Activated CD4-positive, alpha-beta memory T cell treated with anti-CD3 and anti-CD28 coated beads for 36 hours (primary cell): Measurements from ENCODE around the gene DCTN4. TPM values are rescaled to one million over a fixed set of nuclear protein-coding genes. Genes with fewer than 3 reads are reported as not detected.

Experiments
- CTCF ChIA-PET: fragments of 350-600 bp; sonication (Branson Sonifier 250); formaldehyde crosslinking; loops from one replicate; lab custom pipeline; 2021; ENCODE audit warnings: antibody characterized with exemption, inconsistent platforms; lab: Charles Lee
- POLR2A ChIA-PET: fragments of 350-600 bp; sonication (Branson Sonifier 250); formaldehyde crosslinking; loops from one replicate; lab custom pipeline; 2021; ENCODE audit warnings: antibody characterized with exemption; lab: Charles Lee
- DNase-seq: peaks from one replicate; pipeline ENCODE4 v3.0.0-alpha.2; 2020
- H3K27ac Mint-ChIP-seq: one replicate; pipeline ENCODE4 v1.8.0; 2021; ENCODE audit warnings: mixed read lengths
- H3K27me3 Mint-ChIP-seq: one replicate; pipeline ENCODE4 v1.8.0; 2021; ENCODE audit warnings: mixed read lengths
- H3K36me3 Mint-ChIP-seq: one replicate; pipeline ENCODE4 v1.8.0; 2021; ENCODE audit warnings: mixed read lengths
- H3K4me1 Mint-ChIP-seq: one replicate; pipeline ENCODE4 v1.8.0; 2021; ENCODE audit warnings: low read depth, mixed read lengths
- H3K4me3 Mint-ChIP-seq: one replicate; pipeline ENCODE4 v1.8.0; 2021; ENCODE audit warnings: mild to moderate bottlenecking, mixed read lengths
- H3K9me3 Mint-ChIP-seq: one replicate; pipeline ENCODE4 v1.8.0; 2021; ENCODE audit warnings: mixed read lengths
- intact Hi-C: fragments of 100-400 bp; cut with micrococcal nuclease; formaldehyde crosslinking; loops from one replicate; pipeline ENCODE4 v1.15.1; 2023
- total RNA-seq, 2 experiments: library from RNA; stranded (reverse); gene quantifications; one replicate each; pipeline ENCODE4 v1.2.3, GENCODE V29; 2021

The DCTN4 gene
- total RNA-seq, 2 experiments from 2014 or later: 32.2 to 32.9 TPM

GRCh38 chr5:150738862-150739261 lies 20.0 kb downstream of the DCTN4 start:
- peak; percentile 14 for DNase-seq
- ChIA-PET CTCF (interaction anchor here (2.5 kb wide), 1 partner anchor 108 kb away, joined by 8 read pairs; the partner anchor contains the start of gene IRGM), POLR2A (interaction anchor here (0.6 to 1.1 kb wide), 2 partner anchors 36 to 80 kb away, joined by 3 to 4 read pairs; no protein-coding TSS in a partner anchor)
- no peak overlapping the region for H3K4me3 Mint-ChIP-seq
- H3K4me1 Mint-ChIP-seq: peaks cover 82% of the 10 kb centered on the region
- peaks cover 10% of the 10 kb centered on the region for H3K9me3 Mint-ChIP-seq
- peak overlapping the region; percentile 25 for H3K27ac Mint-ChIP-seq
- H3K36me3 Mint-ChIP-seq: peaks cover 47% of the 10 kb centered on the region
- H3K27me3 Mint-ChIP-seq: no peaks in the 10 kb centered on the region
- intact Hi-C loops: loop anchor here (5.0 kb wide), 1 partner anchor 43 kb away; no protein-coding TSS in a partner anchor

GRCh38 chr5:150734579-150735384 lies 24.0 kb downstream of the DCTN4 start:
- DNase-seq: peak; percentile 71
- Mint-ChIP-seq H3K9me3 (peaks cover 10% of the 10 kb centered on the region), H3K4me1 (peaks cover 49% of the 10 kb centered on the region), H3K4me3 (no peak overlapping the region), H3K27ac (peak overlapping the region; percentile 66), H3K27me3 (no peaks in the 10 kb centered on the region), H3K36me3 (peaks cover 54% of the 10 kb centered on the region)
- POLR2A ChIA-PET: interaction anchor here (1.1 to 1.5 kb wide), 2 partner anchors 34 to 45 kb away, joined by 3 read pairs; partner anchors contain the start of gene RBM22
- intact Hi-C loops: loop anchor here (5.0 kb wide), 1 partner anchor 48 kb away; no protein-coding TSS in a partner anchor
- CTCF ChIA-PET: interaction anchor here (0.5 to 2.9 kb wide), 7 partner anchors 34 to 696 kb away, joined by 3 to 17 read pairs (median 6); partner anchors contain the start of genes IRGM, RBM22 and SMIM3

- intact Hi-C loops: no loop called here
- Mint-ChIP-seq H3K27ac (no peak overlapping the region), H3K36me3 (peaks cover 58% of the 10 kb centered on the region), H3K9me3 (peaks cover 8% of the 10 kb centered on the region), H3K4me1 (peaks cover 20% of the 10 kb centered on the region), H3K4me3 (no peak overlapping the region), H3K27me3 (no peaks in the 10 kb centered on the region)
- ChIA-PET POLR2A (interaction anchor here (0.6 kb wide), 1 partner anchor 439 kb away, joined by 4 read pairs; no protein-coding TSS in a partner anchor), CTCF (no interaction called here)
- no peak for DNase-seq
These were observed 27.1 kb downstream of the DCTN4 start for GRCh38 chr5:150731669-150732242.

GRCh38 chr5:150729859-150730258 lies 29.0 kb downstream of the DCTN4 start:
- ChIA-PET POLR2A (no interaction called here), CTCF (interaction anchor here (1.4 kb wide), 1 partner anchor 29 kb away, joined by 3 read pairs; the partner anchor contains the start of gene RBM22)

GRCh38 chr5:150723845-150724244 lies 35.0 kb downstream of the DCTN4 start:
- H3K4me3 Mint-ChIP-seq: no peak overlapping the region
- intact Hi-C loops: no loop called here
- H3K27me3 Mint-ChIP-seq: no peaks in the 10 kb centered on the region
- POLR2A ChIA-PET: no interaction called here
- DNase-seq: no peak
- no peaks in the 10 kb centered on the region for H3K9me3 Mint-ChIP-seq
- CTCF ChIA-PET: no interaction called here
- peaks cover 41% of the 10 kb centered on the region for H3K36me3 Mint-ChIP-seq
- H3K4me1 Mint-ChIP-seq: no peaks in the 10 kb centered on the region
- no peak overlapping the region for H3K27ac Mint-ChIP-seq

More at GRCh38 chr5:150729859-150730258, 29.0 kb downstream of the DCTN4 start:
- Mint-ChIP-seq H3K9me3 (no peaks in the 10 kb centered on the region), H3K4me3 (no peak overlapping the region), H3K4me1 (peaks cover 11% of the 10 kb centered on the region), H3K27me3 (no peaks in the 10 kb centered on the region), H3K27ac (no peak overlapping the region), H3K36me3 (peaks cover 44% of the 10 kb centered on the region)
- no peak for DNase-seq
- intact Hi-C loops: no loop called here

GRCh38 chr5:150710165-150710564 lies 48.7 kb downstream of the DCTN4 start:
- H3K4me3 Mint-ChIP-seq: no peak overlapping the region
- H3K36me3 Mint-ChIP-seq: peaks cover 13% of the 10 kb centered on the region
- ChIA-PET CTCF (interaction anchor here (2.0 kb wide), 1 partner anchor 10 kb away, joined by 14 read pairs; the partner anchor contains the start of gene RBM22), POLR2A (no interaction called here)
- H3K27me3 Mint-ChIP-seq: no peaks in the 10 kb centered on the region
- no peak overlapping the region for H3K27ac Mint-ChIP-seq
- intact Hi-C loops: no loop called here
- H3K4me1 Mint-ChIP-seq: no peaks in the 10 kb centered on the region
- DNase-seq: no peak
- H3K9me3 Mint-ChIP-seq: no peaks in the 10 kb centered on the region

- Mint-ChIP-seq H3K27ac (no peak overlapping the region), H3K4me1 (peaks cover 7% of the 10 kb centered on the region), H3K9me3 (no peaks in the 10 kb centered on the region), H3K4me3 (no peak overlapping the region), H3K36me3 (peaks cover 7% of the 10 kb centered on the region), H3K27me3 (no peaks in the 10 kb centered on the region)
- CTCF ChIA-PET: interaction anchor here (0.9 kb wide), 1 partner anchor 72 kb away, joined by 3 read pairs; the partner anchor contains the start of gene SMIM3
- DNase-seq: no peak
- POLR2A ChIA-PET: interaction anchor here (1.0 kb wide), 1 partner anchor 9 kb away, joined by 3 read pairs; no protein-coding TSS in a partner anchor
- intact Hi-C loops: no loop called here
These were observed 51.9 kb downstream of the DCTN4 start for GRCh38 chr5:150706776-150707390.

- intact Hi-C loops: loop anchor here (5.0 kb wide), 3 partner anchors 141 to 449 kb away; no protein-coding TSS in a partner anchor
- POLR2A ChIA-PET: interaction anchor here (0.7 to 0.9 kb wide), 2 partner anchors 35 to 291 kb away, joined by 3 to 4 read pairs; partner anchors contain the start of gene CD74
- CTCF ChIA-PET: interaction anchor here (0.9 to 1.8 kb wide), 4 partner anchors 75 to 145 kb away, joined by 3 to 5 read pairs (median 3); partner anchors contain the start of genes IRGM and SMIM3
- H3K4me1 Mint-ChIP-seq: peaks cover 7% of the 10 kb centered on the region
- no peak overlapping the region for H3K4me3 Mint-ChIP-seq
- peaks cover 8% of the 10 kb centered on the region for H3K36me3 Mint-ChIP-seq
- no peak for DNase-seq
- H3K27me3 Mint-ChIP-seq: no peaks in the 10 kb centered on the region
- no peaks in the 10 kb centered on the region for H3K9me3 Mint-ChIP-seq
- no peak overlapping the region for H3K27ac Mint-ChIP-seq
These were observed 55.1 kb downstream of the DCTN4 start for GRCh38 chr5:150703762-150704161.

GRCh38 chr5:150700594-150701377 lies 58.0 kb downstream of the DCTN4 start, which contains the start of gene RBM22:
Gene RBM22, minus strand, starts transcription at chr5:150701062. Its CDS starts 77 bp downstream, at chr5:150700985.
- peaks cover 7% of the 10 kb centered on the region for H3K4me1 Mint-ChIP-seq
- no peaks in the 10 kb centered on the region for H3K27me3 Mint-ChIP-seq
- intact Hi-C loops: loop anchor here (1.0 to 5.0 kb wide), 11 partner anchors 42 to 452 kb away; no protein-coding TSS in a partner anchor
- ChIA-PET POLR2A (interaction anchor here (0.9 to 2.9 kb wide), 12 partner anchors 18 to 552 kb away, joined by 3 to 25 read pairs (median 4); partner anchors contain the start of genes DCTN4, GM2A, IRGM and RPS14), CTCF (interaction anchor here (0.6 to 3.5 kb wide), 30 partner anchors 8 to 1071 kb away, joined by 3 to 38 read pairs (median 5); partner anchors contain the start of genes DCTN4, G3BP1, IRGM and RPS14)
- no peak within 1 kb of the TSS for H3K27ac Mint-ChIP-seq
- H3K4me3 Mint-ChIP-seq: no peak within 1 kb of the TSS
- DNase-seq: peak; percentile 95
- no peaks in the 10 kb centered on the region for H3K9me3 Mint-ChIP-seq
- peaks cover 22% of the 10 kb centered on the region for H3K36me3 Mint-ChIP-seq

- no peak for DNase-seq
- CTCF ChIA-PET: interaction anchor here (0.6 to 3.5 kb wide), 25 partner anchors 9 to 1072 kb away, joined by 3 to 38 read pairs (median 6); partner anchors contain the start of genes DCTN4, G3BP1, IRGM and RPS14
These were observed 58.6 kb downstream of the DCTN4 start for GRCh38 chr5:150700246-150700593.

More at GRCh38 chr5:150700246-150700593, 58.6 kb downstream of the DCTN4 start:
- H3K36me3 Mint-ChIP-seq: peaks cover 27% of the 10 kb centered on the region
- no peak overlapping the region for H3K27ac Mint-ChIP-seq
- peaks cover 7% of the 10 kb centered on the region for H3K4me1 Mint-ChIP-seq
- no peaks in the 10 kb centered on the region for H3K27me3 Mint-ChIP-seq
- intact Hi-C loops: loop anchor here (1.0 to 5.0 kb wide), 5 partner anchors 79 to 452 kb away; no protein-coding TSS in a partner anchor
- POLR2A ChIA-PET: interaction anchor here (0.6 to 2.9 kb wide), 9 partner anchors 26 to 251 kb away, joined by 3 to 25 read pairs (median 4); partner anchors contain the start of genes DCTN4, IRGM, RPS14 and SMIM3
- no peak overlapping the region for H3K4me3 Mint-ChIP-seq
- H3K9me3 Mint-ChIP-seq: no peaks in the 10 kb centered on the region
